Stimulated activated naive CD8-positive, alpha-beta T cell treated with anti-CD3 and anti-CD28 coated beads, Interleukin-15, Interleukin-2, amounts not matched to agents 100 U/mL and 50 U/mL, for 24 hours (primary cell): ENCODE data around the gene CNNM4.

Experiments used
- ATAC-seq: fragments of 150-1000 bp; cut with Tn5 transposase; one replicate; pipeline ENCODE4 v1.10.0; 2021
- DNase-seq: peaks from one replicate; pipeline ENCODE4 v3.0.0; 2021

CNNM4 gene

DNA sequence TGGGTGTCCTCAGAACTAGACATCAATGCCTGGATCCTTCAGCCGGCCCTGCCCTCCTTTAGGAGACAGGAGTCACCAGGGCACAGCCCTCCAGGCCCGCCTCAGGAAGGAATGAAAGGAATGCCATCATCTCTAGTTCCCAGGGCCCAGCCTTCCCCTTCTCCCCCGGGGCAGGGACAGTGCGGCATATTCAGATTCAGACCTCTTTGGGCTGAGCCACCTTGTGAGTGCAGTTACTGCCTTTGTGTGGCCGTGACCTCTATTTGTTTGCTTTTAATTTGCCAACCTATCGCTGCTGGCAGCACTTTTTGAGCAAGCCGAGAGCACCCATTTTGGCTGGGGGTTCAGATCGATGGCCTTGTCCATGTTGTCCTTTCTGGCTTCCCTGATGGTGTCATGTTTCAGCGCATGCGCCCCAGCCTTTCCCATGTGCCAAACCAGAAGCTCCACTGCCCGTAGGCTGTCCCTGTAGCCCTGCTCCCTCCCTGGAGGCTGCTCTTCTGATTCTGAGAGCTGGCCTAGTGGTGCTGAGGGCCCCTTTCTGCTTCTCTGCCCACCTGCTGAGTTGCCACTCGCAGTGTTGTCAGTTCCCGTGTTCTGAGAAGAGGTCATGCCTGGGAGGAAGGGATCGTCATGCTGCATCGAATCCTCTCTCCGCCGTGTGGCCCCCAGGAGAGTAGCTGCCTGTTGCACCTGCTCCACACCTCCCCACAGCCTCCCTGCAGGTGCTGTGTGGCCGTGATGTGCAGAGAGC is 72.2 kb downstream of the CNNM4 start:
- ATAC-seq (no peak), DNase-seq (no peak)

DNA sequence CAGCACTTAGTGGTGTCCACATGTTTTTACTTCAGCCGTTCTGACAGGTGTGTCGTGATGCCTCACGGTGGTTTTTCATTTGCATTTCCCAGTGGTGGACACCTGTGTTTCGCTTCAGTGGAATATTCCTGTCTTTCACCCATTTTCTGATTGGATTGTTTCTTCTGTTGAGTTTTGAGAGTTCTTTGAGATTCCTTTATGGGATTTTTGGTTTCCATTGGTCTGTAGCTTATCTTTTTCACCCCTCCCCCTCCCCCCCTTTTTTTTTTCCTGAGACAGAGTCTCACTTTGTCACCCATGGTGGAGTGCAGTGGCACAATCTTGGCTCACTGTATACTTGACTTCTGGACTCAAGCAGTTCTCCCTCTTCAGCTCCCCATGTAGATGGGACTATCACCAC is 75.1 kb downstream of the CNNM4 start:
- DNase-seq (no peak), ATAC-seq (no peak)

DNA sequence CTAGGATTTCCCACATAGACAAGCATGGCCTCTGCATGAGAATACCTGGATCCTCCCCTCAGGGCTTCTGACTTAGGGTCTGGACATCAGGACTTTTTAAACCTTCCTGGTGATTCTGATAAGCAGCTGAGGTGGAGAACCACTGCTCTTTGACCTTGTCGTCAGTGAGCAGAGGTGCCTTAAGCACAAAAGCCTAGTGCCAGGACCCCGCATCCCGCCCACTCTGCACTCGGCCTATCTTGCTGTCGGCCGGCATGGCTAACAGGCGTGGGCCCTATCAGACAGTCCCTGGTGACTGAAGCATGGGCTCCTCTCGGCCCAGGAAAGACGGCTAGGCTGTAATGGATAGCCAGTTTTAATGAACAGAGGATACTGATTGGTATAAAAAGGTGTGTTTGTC is 76.9 kb downstream of the CNNM4 start:
- no peak for DNase-seq
- no peak for ATAC-seq

DNA sequence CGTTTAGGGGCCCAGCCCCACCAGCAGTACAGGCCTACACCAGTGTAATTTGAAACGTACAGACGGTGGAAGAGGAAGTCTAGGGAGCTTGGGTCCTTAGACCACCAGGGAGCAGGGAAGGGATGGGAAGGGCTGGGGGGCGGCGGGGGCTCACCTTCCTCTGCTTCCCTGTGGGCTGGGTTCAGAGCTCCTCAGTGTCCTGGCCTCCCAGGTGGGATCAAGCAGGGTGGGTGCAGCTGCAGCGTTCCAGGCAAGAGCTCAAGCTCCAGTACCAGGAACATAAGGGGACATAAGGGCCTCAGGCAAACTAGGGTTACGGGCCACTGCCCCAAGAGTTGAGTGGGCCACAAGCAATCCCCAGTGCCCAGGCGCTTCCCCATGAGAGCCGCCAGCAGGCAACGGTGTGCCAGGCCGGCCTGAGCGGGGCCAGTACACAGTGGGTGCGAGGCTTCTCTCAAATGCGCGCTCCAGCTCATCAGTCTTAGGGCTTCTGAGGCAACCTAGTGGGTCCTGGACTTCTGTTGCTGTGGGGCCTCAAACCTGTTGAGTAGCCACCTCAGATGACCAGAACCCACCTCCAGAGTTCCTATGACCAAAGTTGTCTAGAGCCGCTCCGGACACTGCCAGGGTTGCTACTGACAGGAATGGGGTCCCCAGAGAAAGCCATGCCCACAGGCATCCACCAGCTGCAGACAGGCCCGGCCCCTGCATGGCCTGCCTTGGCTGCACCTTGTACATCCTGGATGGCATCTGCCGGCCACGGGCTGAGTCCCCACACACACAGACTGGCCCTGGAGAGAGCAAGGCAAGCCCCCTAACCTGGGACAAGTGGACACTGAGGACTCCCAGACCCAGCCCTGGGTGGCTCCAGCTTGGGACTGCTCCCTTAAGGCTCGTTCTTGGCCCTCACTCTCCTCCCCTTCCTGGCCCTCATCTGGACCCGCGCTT is 77.9 kb downstream of the CNNM4 start:
- ATAC-seq (no peak), DNase-seq (no peak)

DNA sequence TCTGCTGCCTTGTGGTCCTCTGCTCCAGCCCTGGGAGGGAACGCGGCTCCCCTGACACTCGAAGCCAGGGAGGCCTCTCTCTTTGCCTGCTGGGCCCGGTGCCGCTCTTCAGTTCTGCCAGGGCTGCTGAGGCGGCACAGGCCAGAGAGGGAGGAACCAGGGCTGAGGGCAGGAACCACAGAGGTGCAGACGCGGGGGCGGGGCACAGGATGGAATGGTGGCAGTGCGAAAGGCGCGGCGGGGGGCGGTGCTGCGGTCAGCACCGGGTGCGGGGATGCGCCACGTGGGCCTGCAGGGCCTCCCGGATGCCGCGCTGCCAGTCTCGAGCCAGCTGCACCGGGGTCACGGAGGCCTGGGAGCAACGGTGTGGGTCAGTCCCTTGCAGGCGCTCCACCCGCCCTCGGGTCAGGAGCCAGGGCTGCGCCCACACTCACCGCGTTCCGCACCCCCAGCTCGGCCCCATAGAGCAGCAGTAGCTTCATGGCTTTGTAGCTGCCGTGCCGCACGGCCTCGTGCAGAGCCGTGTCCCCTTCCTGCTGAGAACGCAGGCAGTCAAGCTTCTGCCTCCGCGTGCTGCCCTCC is 78.7 kb downstream of the CNNM4 start:
- peak; percentile 85 for ATAC-seq
- peak; percentile 83 for DNase-seq

DNA sequence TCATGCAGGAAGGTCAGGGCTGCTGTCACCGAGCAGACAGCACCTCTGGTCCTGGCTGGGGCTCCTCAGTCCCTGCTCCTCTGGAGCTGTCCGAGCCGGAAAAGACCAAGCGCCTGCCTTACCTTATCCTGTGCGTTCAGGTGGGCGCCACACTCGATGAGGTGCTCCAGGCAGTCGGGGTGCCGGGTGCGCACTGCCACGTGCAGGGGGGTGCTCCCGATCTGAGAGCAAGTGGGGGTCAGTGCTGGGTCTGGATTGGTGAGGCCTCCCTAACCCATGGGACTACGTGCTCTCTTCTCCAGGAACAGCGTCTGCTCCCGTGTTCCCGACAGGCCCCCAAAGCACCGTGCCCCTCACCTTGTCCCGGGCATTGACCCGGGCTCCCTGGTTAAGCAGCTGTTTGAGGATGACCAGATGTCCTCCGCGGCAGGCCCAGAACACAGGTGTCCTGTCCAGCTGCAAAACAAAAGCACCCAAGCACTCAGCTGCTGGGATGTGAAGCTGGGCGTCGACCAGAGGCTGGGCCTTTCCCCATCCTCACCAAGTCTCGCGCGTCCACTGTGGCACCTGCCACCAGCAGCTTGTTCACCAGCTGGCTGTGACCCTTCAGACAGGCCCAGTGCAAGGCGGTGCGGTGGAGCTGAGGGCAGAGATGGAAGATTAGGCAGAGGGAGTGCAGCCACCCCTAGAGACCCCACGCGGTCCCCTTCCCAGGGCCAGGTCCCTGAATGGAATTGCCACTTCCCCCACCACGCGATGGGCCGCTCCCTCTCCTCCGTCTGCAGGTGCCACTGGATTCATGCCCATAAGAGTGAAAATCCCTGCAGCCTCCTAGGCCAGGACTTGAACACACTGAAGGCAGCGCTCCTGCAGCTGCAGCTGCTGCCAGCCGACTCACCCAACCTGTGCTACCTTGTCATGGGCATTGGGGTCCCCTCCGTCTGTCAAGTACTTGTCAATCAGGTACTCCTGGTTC is 79.5 kb downstream of the CNNM4 start:
- ATAC-seq = no peak

DNA sequence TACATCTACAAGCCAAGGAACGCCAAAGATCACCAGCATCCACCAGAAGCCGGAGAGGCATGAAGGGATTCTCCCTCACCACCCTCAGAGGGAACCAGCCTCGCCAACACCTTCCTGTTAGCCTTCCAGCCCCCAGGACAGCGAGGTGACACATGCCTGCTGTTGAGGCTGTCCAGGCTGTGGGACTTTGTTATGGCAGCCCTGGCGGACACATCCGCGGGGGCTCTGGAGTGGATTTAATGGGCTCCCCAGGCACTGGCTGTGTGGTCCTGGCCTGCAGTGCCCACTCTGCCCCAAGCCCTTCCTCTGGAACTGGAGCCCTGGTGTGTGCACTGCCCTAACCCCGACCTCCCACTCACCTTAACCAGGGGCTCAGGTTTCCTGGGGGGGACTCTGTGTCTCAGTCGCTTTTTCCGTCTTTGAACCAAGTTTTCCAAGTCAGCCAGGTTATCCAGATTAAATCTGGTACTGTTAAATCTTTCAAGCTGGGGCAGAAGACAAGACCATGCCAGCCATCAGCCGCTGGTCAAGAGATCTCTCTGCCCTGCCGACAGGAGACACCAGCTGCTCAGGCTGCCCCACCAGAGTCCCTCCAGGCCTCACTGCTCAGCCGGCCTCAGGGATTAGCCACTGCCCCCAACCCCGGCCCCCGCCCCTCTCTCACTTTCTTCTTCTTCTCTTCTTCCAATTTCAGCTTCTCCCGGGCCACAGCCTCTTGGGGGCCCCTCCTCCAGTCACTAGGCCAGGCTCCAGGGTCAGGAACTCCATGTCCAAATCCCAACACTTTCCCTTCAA is 81.2 kb downstream of the CNNM4 start:
- DNase-seq = no peak

More for the DNA sequence above, 79.5 kb downstream of the CNNM4 start:
- no peak for DNase-seq

DNA sequence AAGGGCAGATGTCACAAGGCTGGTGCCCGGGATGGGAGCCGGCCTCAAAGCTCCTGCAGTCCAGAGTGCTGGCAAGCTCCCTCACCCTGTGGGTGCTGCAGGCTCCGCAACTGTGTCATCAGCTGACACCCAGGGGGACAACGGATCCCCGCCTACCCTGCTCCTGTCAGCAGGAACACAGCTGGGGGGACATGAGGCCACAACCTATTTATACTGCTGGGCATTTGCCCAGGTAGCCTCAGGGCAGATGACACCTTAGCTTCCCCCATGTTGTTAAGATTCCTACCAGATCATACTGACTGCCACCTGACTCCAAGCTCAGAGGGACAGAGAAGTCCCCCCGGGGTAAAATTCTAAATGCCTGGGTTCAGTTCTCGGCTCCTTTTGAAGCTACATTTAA is 81.9 kb downstream of the CNNM4 start:
- ATAC-seq (no peak), DNase-seq (no peak)

More for the DNA sequence above, 81.2 kb downstream of the CNNM4 start:
- no peak for ATAC-seq

DNA sequence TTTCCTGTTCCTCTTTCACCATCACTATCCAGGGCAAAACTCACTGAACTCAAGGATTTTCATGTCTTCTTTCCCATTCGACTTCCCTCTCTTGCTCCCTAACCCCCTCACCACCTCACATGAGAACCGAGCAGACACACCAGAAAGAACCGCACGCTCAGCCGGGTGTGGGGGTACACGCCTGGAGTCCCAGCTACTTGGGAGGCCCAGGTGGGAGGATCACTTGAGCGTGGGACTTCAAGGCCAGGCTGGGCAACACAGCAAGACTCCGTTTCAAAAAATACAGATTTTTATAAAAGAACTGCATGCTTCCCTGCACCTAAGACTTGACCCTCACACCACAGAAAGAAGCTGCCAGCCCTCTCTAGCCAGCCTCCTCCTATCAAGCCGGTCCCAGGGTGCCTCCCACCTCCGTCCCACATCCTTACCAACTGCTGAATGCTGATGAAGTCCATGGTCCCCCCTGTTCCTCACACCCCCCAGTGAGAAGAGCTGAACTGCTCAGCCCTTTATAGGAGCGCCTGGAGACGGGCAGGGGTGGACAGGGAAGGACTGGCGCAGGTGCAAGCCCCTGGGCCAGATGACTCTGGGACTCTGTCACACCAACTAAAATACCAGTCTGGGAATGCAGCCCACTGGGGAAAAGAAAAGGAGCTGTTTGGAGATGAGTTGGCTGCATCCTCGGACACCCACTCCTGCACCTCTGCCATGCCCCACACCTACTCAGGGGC is 83.0 kb downstream of the CNNM4 start, which contains the start of gene ANKRD23:
TSS of gene ANKRD23 (minus strand) at position 484 of the 731 bp plus-strand sequence. CDS start at position 455, 29 bp downstream.
- DNase-seq = no peak
- no peak for ATAC-seq

DNA sequence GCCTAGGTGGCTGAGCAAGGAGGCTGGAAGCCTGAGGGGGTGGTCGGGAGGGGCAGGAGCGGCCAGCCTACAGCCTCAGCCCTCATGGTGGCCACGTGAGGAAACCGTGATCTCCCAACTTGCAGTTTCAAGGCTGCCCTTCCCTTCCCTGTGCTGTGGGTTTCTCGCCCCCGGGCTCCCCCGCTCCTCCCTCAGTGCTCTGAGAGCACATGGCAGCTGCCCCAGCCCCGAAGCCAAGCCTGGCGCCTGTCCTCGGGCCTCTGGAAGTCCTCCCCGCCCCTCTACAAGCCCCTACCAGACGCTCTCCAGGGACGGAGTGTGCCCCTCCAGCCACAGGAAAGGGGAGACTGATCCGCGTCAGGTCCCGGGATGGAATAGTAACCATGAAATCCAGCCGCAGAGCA is 83.7 kb downstream of the CNNM4 start:
- DNase-seq (no peak), ATAC-seq (no peak)

DNA sequence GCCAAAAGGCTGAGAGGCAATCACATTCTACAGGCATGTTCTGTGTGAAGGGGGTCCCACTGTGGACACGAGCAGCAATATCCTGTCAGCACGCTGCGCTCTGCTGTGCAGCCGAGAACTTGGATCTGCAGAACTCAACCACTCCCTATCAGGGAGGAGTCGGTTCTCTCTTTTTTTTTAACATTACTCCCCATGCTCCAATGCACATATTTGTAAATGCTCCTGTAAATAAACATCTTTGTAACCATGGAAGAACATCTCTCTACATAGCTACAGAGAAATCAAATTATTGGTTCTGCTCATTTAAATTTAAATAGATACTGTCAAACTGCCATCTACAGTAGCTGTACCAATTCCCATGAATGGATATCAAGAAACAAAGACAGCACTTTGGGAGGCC is 86.1 kb downstream of the CNNM4 start:
- ATAC-seq = no peak

DNA sequence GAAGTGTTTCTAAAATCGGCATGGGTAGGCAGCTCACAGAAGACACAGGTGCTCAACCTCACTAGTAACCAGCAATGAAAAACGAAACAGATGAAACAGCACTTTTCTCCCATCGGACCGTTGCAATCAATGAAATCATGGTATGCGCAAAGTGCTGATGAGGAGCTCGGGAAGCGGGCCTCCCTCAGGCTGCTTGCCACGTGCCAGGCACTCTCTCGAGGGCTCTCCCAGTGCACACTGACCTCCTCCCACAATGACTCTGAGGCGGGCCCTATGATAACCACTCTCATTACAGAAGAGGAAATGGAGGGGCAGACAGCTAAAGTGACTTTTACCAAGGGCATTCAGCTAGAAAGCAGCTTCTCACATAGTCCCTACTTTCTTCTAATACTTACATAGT is 86.9 kb downstream of the CNNM4 start:
- ATAC-seq = no peak

More for the DNA sequence above, 86.1 kb downstream of the CNNM4 start:
- DNase-seq = no peak

DNA sequence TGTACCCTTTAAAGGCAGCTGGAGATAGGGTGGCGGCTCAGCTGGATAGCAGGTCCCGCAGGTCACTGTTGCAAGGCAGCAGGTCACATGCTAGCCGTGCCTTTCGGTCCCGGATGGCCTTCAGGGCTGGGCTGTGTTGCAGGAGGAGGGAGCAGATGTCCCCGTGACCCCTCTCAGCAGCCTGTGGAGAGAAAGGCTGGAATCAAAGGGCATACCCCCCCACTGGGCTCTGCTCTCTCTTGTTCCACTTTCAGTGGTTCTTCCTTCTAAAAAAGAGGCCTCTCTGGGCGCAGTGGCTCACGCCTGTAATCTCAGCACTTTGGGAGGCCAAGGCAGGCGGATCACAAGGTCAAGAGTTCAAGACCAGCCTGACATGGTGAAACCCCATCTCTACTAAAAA is 87.6 kb downstream of the CNNM4 start:
- ATAC-seq (no peak), DNase-seq (no peak)

More for the DNA sequence above, 86.9 kb downstream of the CNNM4 start:
- no peak for DNase-seq

DNA sequence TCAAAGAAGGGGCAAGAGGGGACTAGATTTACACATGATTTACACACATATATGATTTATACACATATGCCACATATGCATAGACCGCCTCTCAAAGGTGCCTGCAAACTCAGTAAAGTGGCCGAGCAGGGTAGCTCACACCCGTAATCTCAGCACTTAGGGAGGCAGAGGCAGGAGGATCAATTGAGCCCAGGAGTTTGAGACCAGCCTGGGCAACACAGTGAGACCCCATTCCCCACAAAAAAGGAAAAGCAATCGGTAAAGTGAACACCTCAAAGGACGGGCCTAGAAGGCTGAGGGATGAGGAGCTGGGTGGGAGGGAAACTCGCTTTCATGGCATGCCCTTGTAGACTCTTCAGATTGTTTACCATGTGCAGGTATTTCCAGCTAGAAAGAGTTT is 92.0 kb downstream of the CNNM4 start:
- DNase-seq (no peak), ATAC-seq (no peak)

DNA sequence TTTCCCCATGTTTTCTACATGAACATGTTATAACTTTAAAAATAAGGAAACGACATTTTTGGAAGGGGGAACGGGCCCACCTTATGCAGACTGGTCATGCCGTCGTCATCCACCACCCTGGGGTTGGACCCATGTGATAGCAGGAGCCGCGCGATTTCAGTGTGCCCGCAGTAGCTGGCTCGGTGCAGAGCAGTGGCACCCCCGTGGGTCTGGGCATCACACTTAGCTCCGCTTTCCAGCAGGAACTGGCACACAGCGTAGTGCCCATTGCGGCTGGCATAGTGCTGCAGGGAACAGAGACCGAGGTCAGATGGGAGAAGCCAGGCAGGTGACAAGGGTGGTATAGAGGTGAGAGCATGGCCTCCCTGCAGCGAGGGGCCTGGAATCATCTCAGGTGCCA is 92.6 kb downstream of the CNNM4 start:
- no peak for DNase-seq
- ATAC-seq = no peak

DNA sequence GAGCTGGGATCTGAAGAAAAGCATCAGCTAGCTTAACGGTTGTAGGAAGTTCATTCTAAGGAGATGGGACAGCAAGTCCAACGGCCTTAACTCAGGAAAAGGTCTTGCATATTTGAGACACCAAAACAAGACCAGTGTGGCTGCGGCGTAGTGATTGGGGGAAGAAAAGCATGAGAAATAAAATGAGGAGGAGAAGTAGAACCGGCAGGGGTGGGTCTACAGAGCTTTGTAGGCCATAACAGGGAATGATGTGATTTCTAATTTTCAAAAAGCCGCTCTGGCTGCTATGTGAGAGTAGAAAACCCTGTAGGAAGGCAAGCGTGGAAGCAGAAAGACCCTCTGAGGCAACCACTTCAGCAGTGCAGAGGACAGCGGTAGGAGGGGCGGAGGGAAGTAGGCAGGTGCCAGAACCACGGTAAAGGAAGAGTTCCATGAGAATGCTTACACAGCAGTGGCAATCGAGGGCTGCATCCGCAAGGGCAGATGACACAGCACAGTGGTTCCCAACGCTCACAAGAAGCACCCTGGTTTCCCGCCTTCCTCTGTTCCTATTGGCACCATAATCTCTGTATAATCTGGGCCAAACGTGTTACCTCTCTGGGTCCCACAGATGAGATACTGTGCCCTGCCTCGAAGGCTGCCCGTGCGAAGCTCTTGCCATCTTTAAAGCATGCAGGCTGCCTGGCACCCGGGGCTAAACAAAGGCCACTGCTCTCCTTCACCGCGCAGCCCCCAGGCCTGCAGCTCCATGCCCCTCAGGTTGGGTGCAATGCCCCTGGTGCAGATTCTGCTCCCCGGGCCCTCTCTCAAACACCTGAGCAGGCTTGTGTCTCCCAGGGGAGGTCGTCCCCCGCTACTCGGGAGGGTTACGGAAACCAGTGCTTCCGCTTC is 96.3 kb downstream of the CNNM4 start:
- peak; percentile 35 for DNase-seq
- ATAC-seq = no peak

DNA sequence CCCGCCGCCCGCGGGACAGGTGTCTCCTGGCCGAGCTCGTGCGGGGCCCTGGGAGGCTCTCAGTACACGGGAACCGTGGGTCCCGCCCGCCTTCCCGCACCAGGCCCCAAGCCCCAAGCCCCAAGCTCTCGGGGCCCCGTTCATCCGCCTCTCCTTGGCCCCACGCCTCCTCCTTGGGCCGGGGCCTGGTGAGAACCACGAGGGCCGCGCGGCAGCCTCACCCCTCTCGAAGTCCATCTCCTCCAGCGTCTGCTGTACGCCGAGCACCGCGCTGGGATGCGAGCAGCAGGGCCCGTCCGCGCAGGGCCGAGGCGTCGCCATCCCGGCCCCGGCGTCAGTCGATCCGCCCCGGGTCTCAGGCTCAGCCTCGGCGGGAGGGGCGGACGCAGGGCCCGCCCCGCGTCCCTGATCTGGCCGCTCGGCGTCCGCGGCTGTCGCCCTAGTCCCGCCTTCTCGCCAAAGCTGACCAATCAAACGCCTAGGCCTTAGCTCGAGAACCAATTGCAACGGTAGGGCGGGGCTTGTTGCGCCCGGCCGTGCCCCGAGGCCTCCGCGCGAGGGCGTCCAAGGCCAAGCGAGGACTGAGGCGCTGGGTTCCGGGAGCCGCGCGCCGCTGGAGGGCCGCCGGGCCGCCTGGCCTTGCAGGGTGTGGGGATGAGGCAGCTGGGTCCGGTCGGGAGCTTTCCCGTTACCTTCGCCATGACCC is 97.1 kb downstream of the CNNM4 start, which contains the start of gene ANKRD39:
TSS of gene ANKRD39 (minus strand) at position 350 of the 706 bp plus-strand sequence. CDS start at position 321, 29 bp downstream.
- ATAC-seq = peak; percentile 96
- DNase-seq = peak; percentile 98

DNA sequence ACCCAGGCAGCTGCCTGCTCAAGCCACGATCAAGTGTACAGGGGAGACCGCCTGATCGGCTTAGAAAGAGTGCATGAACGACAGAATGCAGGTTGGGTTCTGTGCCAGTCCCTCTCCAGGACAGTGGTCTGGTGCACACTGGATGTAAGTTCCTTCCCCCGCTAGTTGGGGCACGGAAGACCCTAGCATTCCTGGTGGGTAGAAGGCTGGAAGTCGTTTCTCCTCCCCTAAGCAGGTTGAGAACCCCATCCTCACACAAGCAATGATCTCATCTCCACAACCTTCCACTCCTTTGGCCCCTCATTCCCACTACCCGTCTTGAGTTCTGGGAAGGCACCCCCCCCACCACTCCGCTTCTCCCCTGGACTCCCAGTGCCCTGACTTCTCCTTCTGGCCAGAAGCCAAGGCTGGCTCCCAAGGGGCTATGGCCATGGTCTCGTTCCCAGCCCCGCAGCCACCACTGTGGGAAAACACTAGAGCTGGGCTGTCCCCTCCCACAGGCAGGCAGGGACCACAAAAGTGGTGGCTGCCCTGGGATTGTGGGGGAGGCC is 98.5 kb downstream of the CNNM4 start:
- ATAC-seq (no peak), DNase-seq (no peak)
